ENCODE measurements around the gene NR2C2AP. TPM values are rescaled to one million over a fixed set of nuclear protein-coding genes. Genes with fewer than 3 reads are reported as not detected.

NR2C2AP gene
- total and polyA plus RNA-seq, 2 of the 13 experiments (the other 11 are each of a cell fraction or from before 2014, with no cell fraction given), result 12.2 to 26.8 TPM

- no peak for TF ChIP-seq POGZ (CRISPR knock-in tag; IDR thresholded peaks at IDR 0.05)
- no peak for TF ChIP-seq NAIF1 (CRISPR knock-in tag; IDR thresholded peaks at IDR 0.05; ENCODE audit: borderline replicate concordance)
- peak; percentile 76; the same call in 1 of the 2 replicates for TF ChIP-seq ZNF510 (CRISPR knock-in tag; IDR thresholded peaks at IDR 0.05; ENCODE audit: low read depth)
- TF ChIP-seq RNF2 (conservative IDR thresholded peaks at IDR 0.05; ENCODE audit: low read depth), result no peak
- TF ChIP-seq ZBTB20 (CRISPR knock-in tag; IDR thresholded peaks at IDR 0.05; ENCODE audit: borderline replicate concordance, low read depth), result peak; percentile 63; the same call in 1 of the 2 replicates
- 0 out of 2 replicates have a peak, but pooled peaks have one; percentile 85 for TF ChIP-seq ZNF557 (CRISPR knock-in tag; IDR thresholded peaks at IDR 0.05)
- TF ChIP-seq, protein P1, sequence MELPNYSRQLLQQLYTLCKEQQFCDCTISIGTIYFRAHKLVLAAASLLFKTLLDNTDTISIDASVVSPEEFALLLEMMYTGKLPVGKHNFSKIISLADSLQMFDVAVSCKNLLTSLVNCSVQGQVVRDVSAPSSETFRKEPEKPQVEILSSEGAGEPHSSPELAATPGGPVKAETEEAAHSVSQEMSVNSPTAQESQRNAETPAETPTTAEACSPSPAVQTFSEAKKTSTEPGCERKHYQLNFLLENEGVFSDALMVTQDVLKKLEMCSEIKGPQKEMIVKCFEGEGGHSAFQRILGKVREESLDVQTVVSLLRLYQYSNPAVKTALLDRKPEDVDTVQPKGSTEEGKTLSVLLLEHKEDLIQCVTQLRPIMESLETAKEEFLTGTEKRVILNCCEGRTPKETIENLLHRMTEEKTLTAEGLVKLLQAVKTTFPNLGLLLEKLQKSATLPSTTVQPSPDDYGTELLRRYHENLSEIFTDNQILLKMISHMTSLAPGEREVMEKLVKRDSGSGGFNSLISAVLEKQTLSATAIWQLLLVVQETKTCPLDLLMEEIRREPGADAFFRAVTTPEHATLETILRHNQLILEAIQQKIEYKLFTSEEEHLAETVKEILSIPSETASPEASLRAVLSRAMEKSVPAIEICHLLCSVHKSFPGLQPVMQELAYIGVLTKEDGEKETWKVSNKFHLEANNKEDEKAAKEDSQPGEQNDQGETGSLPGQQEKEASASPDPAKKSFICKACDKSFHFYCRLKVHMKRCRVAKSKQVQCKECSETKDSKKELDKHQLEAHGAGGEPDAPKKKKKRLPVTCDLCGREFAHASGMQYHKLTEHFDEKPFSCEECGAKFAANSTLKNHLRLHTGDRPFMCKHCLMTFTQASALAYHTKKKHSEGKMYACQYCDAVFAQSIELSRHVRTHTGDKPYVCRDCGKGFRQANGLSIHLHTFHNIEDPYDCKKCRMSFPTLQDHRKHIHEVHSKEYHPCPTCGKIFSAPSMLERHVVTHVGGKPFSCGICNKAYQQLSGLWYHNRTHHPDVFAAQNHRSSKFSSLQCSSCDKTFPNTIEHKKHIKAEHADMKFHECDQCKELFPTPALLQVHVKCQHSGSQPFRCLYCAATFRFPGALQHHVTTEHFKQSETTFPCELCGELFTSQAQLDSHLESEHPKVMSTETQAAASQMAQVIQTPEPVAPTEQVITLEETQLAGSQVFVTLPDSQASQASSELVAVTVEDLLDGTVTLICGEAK (IDR thresholded peaks at IDR 0.05), result no peak
- TF ChIP-seq, protein P1 (CRISPR knock-in tag; IDR thresholded peaks at IDR 0.05), result peak; percentile 27; the same call in 1 of the 2 replicates
- TF ChIP-seq SALL2 (CRISPR knock-in tag; IDR thresholded peaks at IDR 0.05), result peak; percentile 70; the same call in 1 of the 2 replicates
- peak; percentile 76; the same call in 1 of the 2 replicates for TF ChIP-seq ZNF138 (CRISPR knock-in tag; IDR thresholded peaks at IDR 0.05; ENCODE audit: low read depth)
- TF ChIP-seq TEF (CRISPR knock-in tag; IDR thresholded peaks at IDR 0.05), result peak; percentile 71; the same call in 1 of the 2 replicates
- TF ChIP-seq TBX2 (CRISPR knock-in tag; IDR thresholded peaks at IDR 0.05; ENCODE audit: borderline replicate concordance), result peak; percentile 49; the same call in 1 of the 2 replicates
- TF ChIP-seq ZNF232 (CRISPR knock-in tag; IDR thresholded peaks at IDR 0.05; ENCODE audit: borderline replicate concordance), result peak; percentile 96
- TF ChIP-seq, protein P2, sequence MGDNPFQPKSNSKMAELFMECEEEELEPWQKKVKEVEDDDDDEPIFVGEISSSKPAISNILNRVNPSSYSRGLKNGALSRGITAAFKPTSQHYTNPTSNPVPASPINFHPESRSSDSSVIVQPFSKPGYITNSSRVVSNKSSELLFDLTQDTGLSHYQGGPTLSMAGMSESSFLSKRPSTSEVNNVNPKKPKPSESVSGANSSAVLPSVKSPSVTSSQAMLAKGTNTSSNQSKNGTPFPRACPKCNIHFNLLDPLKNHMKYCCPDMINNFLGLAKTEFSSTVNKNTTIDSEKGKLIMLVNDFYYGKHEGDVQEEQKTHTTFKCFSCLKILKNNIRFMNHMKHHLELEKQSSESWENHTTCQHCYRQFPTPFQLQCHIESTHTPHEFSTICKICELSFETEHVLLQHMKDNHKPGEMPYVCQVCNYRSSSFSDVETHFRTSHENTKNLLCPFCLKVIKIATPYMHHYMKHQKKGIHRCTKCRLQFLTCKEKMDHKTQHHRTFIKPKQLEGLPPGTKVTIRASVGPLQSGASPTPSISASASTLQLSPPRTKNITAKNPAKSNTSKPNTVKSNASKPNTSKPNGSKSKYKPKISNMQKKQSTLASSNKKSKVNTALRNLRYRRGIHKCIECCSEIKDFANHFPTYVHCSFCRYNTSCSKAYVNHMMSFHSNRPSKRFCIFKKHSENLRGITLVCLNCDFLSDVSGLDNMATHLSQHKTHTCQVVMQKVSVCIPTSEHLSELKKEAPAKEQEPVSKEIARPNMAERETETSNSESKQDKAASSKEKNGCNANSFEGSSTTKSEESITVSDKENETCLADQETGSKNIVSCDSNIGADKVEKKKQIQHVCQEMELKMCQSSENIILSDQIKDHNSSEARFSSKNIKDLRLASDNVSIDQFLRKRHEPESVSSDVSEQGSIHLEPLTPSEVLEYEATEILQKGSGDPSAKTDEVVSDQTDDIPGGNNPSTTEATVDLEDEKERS (CRISPR knock-in tag; IDR thresholded peaks at IDR 0.05), result no peak
- TF ChIP-seq PAF1 (CRISPR knock-in tag; IDR thresholded peaks at IDR 0.05), result no peak
- no peak for TF ChIP-seq HNRNPUL1 (IDR thresholded peaks at IDR 0.05; ENCODE audit: low read depth, low read length)
- TF ChIP-seq MXI1 (IDR thresholded peaks at IDR 0.05; ENCODE audit: borderline replicate concordance, low read depth, low read length), result no peak
These were observed 11.7 kb upstream of the NR2C2AP start (continued) for GRCh38 chr19:19214892-19215291.

Data from HepG2 (cell line).